Measurements from ENCODE around the gene CBX7.

- TF ChIP-seq POLR2AphosphoS5 (IDR thresholded peaks at IDR 0.05) (no peak), EP300 (IDR thresholded peaks at IDR 0.05) (no peak), CTCF (IDR thresholded peaks at IDR 0.05) (no peak)
Measured at GRCh38 chr22:39108487-39108886, 44.0 kb downstream of the CBX7 start.

Data from suprapubic skin (tissue), 4 donors.